GM21360 (cell line): ENCODE measurements around the gene VARS1.

Source experiments
- ATAC-seq: cut with Tn5 transposase; IDR thresholded peaks from one replicate; pipeline ENCODE4 v1.9.1; 2021; ENCODE audit warnings: mild to moderate bottlenecking, moderate library complexity; ENCODE audit not compliant: unreplicated experiment

Gene VARS1

GRCh38 chr6:31749301-31750036 is 46.1 kb downstream of the VARS1 start:
- no peak for ATAC-seq
